GM19023 (cell line): ENCODE data around the gene RCN2.

ENCODE experiments used
- ATAC-seq: cut with Tn5 transposase; IDR thresholded peaks from one replicate; pipeline ENCODE4 v1.9.1; 2021; ENCODE audit warnings: mild to moderate bottlenecking, moderate library complexity; ENCODE audit not compliant: unreplicated experiment

RCN2 gene

GRCh38 chr15:76991741-76992645 is 60.4 kb downstream of the RCN2 start:
- ATAC-seq: no peak

GRCh38 chr15:76993114-76993725 is 61.7 kb downstream of the RCN2 start:
- ATAC-seq: no peak

- ATAC-seq: no peak
Observed at GRCh38 chr15:76994001-76994400, 62.5 kb downstream of the RCN2 start.

DNA sequence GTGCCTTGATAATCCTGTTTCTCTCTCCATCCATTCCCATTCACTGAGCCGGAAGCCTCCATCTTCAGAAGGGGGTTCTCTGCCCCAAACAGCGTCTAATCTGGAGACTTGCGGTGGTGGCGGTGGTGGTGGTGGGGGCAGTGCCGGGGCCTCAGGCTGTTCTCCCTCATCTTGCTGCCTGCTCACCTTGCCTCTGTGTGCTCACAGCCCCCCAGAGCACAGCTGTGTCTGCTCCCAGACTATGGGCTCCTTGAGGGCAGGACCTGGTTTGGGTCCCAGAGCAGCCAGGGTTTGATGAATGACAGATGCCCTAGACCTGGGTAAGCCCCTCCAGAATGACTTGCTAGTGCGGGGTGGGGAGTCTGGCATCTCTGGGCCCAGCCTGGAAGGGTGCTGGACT is 62.9 kb downstream of the RCN2 start:
- no peak for ATAC-seq

DNA sequence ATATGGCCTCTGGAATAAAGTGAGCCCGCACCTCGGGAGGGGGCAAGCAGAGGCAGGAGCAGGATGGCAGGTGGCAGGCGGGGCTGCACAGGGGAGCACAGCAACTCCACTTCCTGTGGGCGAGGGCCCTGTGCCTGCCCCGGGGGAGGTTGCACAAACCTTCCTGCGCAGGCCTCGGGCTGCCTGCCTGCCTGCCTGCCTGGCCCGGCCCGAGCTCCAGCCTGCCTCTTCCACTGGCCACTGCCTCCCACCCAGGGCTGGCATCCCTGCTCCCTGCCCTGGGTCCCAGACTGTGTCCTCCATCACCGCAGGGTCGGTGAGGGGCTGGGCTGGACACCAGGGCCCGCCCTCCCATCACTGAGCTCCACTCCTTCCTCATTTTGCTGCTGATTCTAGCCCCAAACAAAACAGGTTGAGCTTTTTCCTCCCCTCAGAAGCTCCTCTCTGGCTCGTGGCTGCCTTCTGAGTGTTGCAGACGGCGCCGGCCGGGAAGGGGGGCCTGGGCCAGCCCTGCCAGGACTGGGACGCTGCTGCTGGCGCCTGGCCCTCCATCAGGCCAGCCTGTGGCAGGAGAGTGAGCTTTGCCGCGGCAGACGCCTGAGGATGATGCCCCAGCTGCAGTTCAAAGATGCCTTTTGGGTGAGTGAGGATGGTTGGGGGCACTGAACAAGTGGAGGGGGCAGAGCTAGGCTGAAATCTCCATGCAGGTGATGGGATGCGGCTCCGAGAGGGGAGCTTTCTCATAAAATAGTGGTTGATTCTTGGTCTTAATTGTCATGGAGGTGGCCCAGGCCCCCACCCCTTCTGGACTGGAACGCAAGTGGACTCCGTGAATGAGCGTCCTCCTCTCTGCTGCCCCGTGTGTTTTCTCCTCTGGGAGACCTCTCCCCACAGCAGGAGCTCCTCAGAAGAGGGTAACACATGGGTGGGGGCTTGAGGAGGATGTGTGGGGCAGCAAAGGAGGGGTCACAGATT is 63.7 kb downstream of the RCN2 start, which contains the start of gene PSTPIP1:
Gene PSTPIP1 (plus strand): TSS at position 156 of the 975 bp plus-strand sequence. CDS start 448 bp downstream, at position 604.
- ATAC-seq: peak; percentile 51

- no peak for ATAC-seq
Observed at GRCh38 chr15:76996076-76996525, 64.6 kb downstream of the RCN2 start.

DNA sequence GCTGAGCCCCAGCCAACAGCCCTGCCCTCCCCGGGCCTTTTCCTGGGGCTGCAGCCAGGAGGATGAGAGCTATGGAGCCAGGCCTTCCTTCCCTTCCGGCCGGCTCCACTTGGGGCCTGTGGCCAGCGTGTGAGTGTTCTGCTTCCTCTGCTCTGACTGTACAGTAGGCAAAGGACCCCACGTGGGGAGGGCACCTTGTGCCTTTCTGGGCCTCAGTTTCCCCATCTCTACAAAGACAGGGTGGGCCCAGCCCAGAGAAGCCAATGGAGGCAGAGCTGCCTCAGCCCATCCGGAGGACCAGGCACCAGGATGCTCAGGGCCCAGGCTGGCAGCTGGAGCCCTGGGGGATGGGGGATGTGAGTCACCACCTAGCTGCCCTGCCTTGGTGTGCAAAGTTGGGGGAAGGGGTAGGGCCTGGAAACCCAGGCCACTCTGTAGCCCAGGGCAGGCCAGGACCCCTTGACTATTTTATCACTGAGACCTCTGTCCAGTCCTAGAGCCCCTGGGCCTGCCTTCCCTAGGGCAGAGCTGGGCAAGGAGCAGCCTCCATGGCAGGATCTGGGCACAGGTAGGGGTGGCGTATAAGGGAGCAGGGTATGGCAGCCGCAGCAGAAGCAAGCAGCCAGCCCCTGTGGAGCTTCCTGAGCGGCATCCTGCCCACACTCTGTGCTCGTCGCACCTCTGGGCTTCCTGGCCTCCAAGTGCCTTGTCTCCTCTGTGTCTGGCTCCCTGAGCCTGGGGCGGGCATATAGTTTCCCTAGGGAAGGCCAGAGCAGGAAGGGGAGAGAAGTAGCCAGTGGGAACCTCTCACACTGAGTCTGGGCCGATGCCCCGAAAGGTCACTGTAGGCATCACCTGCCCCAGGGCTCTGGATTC is 65.2 kb downstream of the RCN2 start:
- ATAC-seq: no peak

GRCh38 chr15:76998663-76999285 is 67.2 kb downstream of the RCN2 start:
- no peak for ATAC-seq

- no peak for ATAC-seq
Observed at GRCh38 chr15:76999996-77000395, 68.4 kb downstream of the RCN2 start.

- ATAC-seq: no peak
Observed at GRCh38 chr15:77001351-77001750, 69.8 kb downstream of the RCN2 start.

DNA sequence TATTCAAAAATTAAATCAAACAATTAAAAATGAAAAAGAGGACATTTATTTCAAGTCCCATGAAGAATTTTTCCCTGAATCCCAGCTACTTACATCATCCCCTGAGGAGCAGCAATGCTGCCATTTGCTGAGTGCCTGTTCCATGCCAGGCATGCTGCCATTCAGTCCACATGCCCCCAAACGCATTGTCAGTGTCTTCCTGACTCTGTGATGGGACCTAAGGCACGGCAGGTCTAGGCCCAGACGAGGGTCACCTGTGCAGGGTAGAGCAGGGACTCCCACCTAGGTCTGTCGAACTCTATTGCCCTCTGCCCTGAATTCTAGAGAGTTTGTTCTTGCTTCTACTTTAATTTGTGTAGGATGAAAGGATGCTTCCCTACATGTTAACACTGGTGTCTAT is 70.4 kb downstream of the RCN2 start:
- ATAC-seq: no peak

DNA sequence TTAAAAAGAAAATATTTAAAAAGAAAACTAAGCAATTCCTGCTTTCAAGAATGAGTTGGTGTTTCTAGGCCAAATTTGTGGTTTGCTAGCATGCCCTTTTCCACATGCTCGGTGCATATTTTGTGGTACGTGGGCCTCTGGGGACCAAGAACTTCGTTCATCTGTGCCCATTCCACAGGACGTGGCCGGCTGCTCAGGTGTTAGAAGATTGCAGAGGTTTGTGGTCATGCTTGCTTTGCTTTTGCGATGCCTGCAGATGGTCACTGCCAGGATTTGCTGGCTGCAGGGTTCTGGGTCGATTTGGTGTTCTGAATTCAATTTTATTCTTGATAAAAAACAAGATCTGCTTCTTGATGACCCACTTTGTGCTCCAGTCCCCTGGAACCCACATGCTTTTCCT is 70.9 kb downstream of the RCN2 start:
- ATAC-seq: no peak

GRCh38 chr15:77002954-77003912 is 71.7 kb downstream of the RCN2 start:
- ATAC-seq: peak; percentile 88
